ENCODE measurements around the gene ARL11.

DNA sequence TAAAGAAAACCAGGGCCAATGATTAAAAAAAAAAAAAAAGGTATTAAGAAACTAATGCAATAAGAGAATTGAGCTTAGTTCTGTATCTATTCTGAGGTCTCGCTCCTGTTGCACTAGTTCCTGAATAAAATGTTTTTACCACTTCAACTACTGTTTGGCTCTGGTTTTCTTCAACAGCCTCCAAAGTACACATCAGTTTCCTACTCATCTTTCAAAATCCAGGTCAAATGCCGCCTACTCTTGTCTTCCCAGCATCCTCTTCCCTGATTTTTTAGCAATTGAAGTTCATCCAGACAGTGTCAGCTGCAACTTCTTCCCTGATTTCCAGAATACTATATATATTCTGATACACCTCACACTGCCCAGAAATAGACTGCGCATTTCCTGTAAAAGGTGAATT is 41.6 kb upstream of the ARL11 start:
- TF ChIP-seq, protein P1, sequence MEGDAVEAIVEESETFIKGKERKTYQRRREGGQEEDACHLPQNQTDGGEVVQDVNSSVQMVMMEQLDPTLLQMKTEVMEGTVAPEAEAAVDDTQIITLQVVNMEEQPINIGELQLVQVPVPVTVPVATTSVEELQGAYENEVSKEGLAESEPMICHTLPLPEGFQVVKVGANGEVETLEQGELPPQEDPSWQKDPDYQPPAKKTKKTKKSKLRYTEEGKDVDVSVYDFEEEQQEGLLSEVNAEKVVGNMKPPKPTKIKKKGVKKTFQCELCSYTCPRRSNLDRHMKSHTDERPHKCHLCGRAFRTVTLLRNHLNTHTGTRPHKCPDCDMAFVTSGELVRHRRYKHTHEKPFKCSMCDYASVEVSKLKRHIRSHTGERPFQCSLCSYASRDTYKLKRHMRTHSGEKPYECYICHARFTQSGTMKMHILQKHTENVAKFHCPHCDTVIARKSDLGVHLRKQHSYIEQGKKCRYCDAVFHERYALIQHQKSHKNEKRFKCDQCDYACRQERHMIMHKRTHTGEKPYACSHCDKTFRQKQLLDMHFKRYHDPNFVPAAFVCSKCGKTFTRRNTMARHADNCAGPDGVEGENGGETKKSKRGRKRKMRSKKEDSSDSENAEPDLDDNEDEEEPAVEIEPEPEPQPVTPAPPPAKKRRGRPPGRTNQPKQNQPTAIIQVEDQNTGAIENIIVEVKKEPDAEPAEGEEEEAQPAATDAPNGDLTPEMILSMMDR (IDR thresholded peaks at IDR 0.05) = no peak
- no peak for TF ChIP-seq POLR2A (IDR thresholded peaks at IDR 0.05)
